Astrocyte (in vitro differentiated cells and primary cell): ENCODE measurements around the gene TBCC. TPM values are rescaled to one million over a fixed set of nuclear protein-coding genes. Genes with fewer than 3 reads are reported as not detected.

Experiments used
- DNase-seq: peaks from one replicate; pipeline ENCODE4 v3.0.0-alpha.2; 2010; ENCODE audit warnings: low read depth
- FAIRE-seq: peaks from 2 replicates; lab custom pipeline; 2011; peaks lifted over from hg19 to GRCh38; lab: Jason Lieb, UNC
- H2AFZ ChIP-seq: 2 replicates; pipeline ENCODE4 v1.6.0; 2012; ENCODE audit warnings: low read depth, low read length, inconsistent platforms
- H3K27ac ChIP-seq: 2 replicates; pipeline ENCODE4 v1.5.1; 2011; ENCODE audit warnings: low read depth, low read length, inconsistent platforms
- H3K27me3 ChIP-seq: 2 replicates; pipeline ENCODE4 v1.6.0; 2011; ENCODE audit warnings: low read length, inconsistent platforms; ENCODE audit not compliant: insufficient read depth
- H3K36me3 ChIP-seq: 2 replicates; pipeline ENCODE4 v1.5.1; 2011; ENCODE audit warnings: low read length, inconsistent platforms; ENCODE audit not compliant: insufficient read depth
- H3K4me1 ChIP-seq: 2 replicates; pipeline ENCODE4 v1.5.1; 2011; ENCODE audit warnings: low read length, inconsistent platforms; ENCODE audit not compliant: insufficient read depth
- H3K4me2 ChIP-seq: 2 replicates; pipeline ENCODE4 v1.6.0; 2012; ENCODE audit warnings: low read length, inconsistent platforms
- H3K4me3 ChIP-seq: 2 replicates; pipeline ENCODE4 v1.5.1; 2011; ENCODE audit warnings: low read depth, mild to moderate bottlenecking, low read length, inconsistent platforms; ENCODE audit not compliant: insufficient read depth
- H3K79me2 ChIP-seq: 2 replicates; pipeline ENCODE4 v1.6.0; 2012; ENCODE audit warnings: mild to moderate bottlenecking, low read length, inconsistent platforms; ENCODE audit not compliant: insufficient read depth
- H3K9ac ChIP-seq: 2 replicates; pipeline ENCODE4 v1.6.0; 2012; ENCODE audit warnings: mild to moderate bottlenecking, low read length, inconsistent platforms
- H3K9me3 ChIP-seq: 2 replicates; pipeline ENCODE4 v1.5.1; 2012; ENCODE audit warnings: low read depth, mild to moderate bottlenecking, low read length, inconsistent platforms; ENCODE audit not compliant: insufficient read depth
- H4K20me1 ChIP-seq: 2 replicates; pipeline ENCODE4 v1.6.0; 2012; ENCODE audit warnings: low read length, inconsistent platforms; ENCODE audit not compliant: insufficient read depth
- H3K27ac Mint-ChIP-seq: one replicate; pipeline ENCODE4 v1.8.0; 2021; ENCODE audit warnings: mild to moderate bottlenecking, mixed read lengths; ENCODE audit not compliant: unreplicated experiment
- H3K27me3 Mint-ChIP-seq: one replicate; pipeline ENCODE4 v1.8.0; 2021; ENCODE audit warnings: low read depth, mixed read lengths; ENCODE audit not compliant: unreplicated experiment
- H3K36me3 Mint-ChIP-seq: one replicate; pipeline ENCODE4 v1.8.0; 2021; ENCODE audit warnings: low read depth, mixed read lengths; ENCODE audit not compliant: unreplicated experiment
- H3K4me1 Mint-ChIP-seq: one replicate; pipeline ENCODE4 v1.8.0; 2021; ENCODE audit warnings: low read depth, mixed read lengths; ENCODE audit not compliant: unreplicated experiment
- H3K4me3 Mint-ChIP-seq: one replicate; pipeline ENCODE4 v1.8.0; 2021; ENCODE audit warnings: mild to moderate bottlenecking, moderate library complexity, mixed read lengths; ENCODE audit not compliant: unreplicated experiment
- H3K9me3 Mint-ChIP-seq: one replicate; pipeline ENCODE4 v1.8.0; 2021; ENCODE audit warnings: mild to moderate bottlenecking, mixed read lengths; ENCODE audit not compliant: unreplicated experiment
- EZH2 ChIP-seq: IDR thresholded peaks from 2 replicates; pipeline ENCODE4 v1.6.1; 2012; ENCODE audit warnings: mild to moderate bottlenecking, low read length, inconsistent platforms; ENCODE audit not compliant: insufficient read depth
- total RNA-seq: library from RNA; stranded (reverse); gene quantifications from 2 replicates; pipeline ENCODE4 v1.2.1, GENCODE V29; 2021
- TF ChIP-seq, protein P1 (sequence below): IDR thresholded peaks from 2 replicates; pipeline ENCODE4 v1.5.1; 2011; ENCODE audit warnings: low read depth, mild to moderate bottlenecking, inconsistent platforms, low read length, moderate library complexity; ENCODE audit not compliant: insufficient read depth

TBCC gene
- total RNA-seq, 1 donor from 2014 or later: 25.8 TPM

DNA sequence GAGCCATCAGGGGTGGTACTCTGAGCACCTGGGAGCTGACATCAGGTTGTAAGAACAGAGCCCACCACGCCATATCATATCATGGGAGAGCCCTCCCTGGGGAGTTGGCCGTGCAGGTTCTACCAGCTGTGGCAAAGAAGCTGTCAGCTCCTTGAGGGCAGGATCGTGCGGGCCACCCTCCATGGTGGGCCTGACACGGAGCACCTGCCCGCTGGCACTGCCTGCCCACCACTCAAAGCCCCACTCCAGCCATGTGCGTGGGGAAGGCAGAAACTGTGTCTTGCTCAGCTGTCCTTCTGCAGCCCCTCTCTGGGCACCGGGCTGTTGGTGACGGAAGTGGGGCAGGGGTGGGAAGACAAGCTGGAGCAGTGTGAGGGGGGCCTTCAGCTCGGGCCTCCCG, 37.8 kb downstream of the TBCC start:
- peaks cover 10% of the 10 kb centered on the region for H3K9me3 ChIP-seq
- H3K9me3 Mint-ChIP-seq: peaks cover 10% of the 10 kb centered on the region
- no peak overlapping the region for H3K27ac Mint-ChIP-seq
- no peaks in the 10 kb centered on the region for H3K36me3 Mint-ChIP-seq
- H3K36me3 ChIP-seq: no peaks in the 10 kb centered on the region
- H3K4me1 ChIP-seq: peaks cover 6% of the 10 kb centered on the region
- FAIRE-seq (no peak), DNase-seq (no peak)
- H3K9ac ChIP-seq: no peak overlapping the region
- no peak overlapping the region for H3K4me2 ChIP-seq
- H3K27me3 ChIP-seq: no peaks in the 10 kb centered on the region
- H4K20me1 ChIP-seq: no peaks in the 10 kb centered on the region
- peaks cover 4% of the 10 kb centered on the region for H3K4me1 Mint-ChIP-seq
- H2AFZ ChIP-seq: no peak overlapping the region
- no peak for TF ChIP-seq EZH2
- TF ChIP-seq, protein P1, sequence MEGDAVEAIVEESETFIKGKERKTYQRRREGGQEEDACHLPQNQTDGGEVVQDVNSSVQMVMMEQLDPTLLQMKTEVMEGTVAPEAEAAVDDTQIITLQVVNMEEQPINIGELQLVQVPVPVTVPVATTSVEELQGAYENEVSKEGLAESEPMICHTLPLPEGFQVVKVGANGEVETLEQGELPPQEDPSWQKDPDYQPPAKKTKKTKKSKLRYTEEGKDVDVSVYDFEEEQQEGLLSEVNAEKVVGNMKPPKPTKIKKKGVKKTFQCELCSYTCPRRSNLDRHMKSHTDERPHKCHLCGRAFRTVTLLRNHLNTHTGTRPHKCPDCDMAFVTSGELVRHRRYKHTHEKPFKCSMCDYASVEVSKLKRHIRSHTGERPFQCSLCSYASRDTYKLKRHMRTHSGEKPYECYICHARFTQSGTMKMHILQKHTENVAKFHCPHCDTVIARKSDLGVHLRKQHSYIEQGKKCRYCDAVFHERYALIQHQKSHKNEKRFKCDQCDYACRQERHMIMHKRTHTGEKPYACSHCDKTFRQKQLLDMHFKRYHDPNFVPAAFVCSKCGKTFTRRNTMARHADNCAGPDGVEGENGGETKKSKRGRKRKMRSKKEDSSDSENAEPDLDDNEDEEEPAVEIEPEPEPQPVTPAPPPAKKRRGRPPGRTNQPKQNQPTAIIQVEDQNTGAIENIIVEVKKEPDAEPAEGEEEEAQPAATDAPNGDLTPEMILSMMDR: no peak
- H3K27me3 Mint-ChIP-seq: peaks cover 5% of the 10 kb centered on the region
- no peaks in the 10 kb centered on the region for H3K79me2 ChIP-seq
- no peak overlapping the region for H3K4me3 Mint-ChIP-seq
- no peak overlapping the region for H3K27ac ChIP-seq
- no peak overlapping the region for H3K4me3 ChIP-seq

DNA sequence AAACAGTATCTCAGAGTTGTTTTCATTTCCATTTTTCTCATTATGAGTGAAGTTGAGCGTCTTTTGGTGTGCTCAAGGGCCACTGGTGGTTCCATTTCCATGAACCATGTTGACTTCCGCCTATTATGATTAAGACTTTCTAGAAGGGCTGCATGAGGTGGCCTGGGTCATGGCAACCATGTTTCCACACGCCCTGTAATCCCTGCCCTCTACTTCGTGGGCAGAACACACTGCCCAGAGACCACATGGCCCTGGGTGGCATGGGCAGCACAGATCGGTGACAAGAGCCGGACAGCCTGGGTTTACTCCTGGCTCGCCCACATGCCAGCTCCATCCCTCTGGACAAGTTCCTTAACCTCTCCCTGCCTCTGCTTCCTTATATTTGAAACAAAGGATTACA, 38.3 kb downstream of the TBCC start:
- Histone ChIP-seq H3K4me1 (peaks cover 6% of the 10 kb centered on the region), H3K9me3 (peaks cover 9% of the 10 kb centered on the region), H3K4me2 (no peak overlapping the region), H3K27ac (no peak overlapping the region), H3K9ac (no peak overlapping the region), H3K4me3 (no peak overlapping the region), H3K27me3 (no peaks in the 10 kb centered on the region), H3K36me3 (no peaks in the 10 kb centered on the region), H2AFZ (no peak overlapping the region), H3K79me2 (no peaks in the 10 kb centered on the region), H4K20me1 (no peaks in the 10 kb centered on the region)
- no peak for TF ChIP-seq EZH2
- TF ChIP-seq, protein P1: no peak
- Mint-ChIP-seq H3K9me3 (peaks cover 10% of the 10 kb centered on the region), H3K27ac (no peak overlapping the region), H3K36me3 (no peaks in the 10 kb centered on the region), H3K4me3 (no peak overlapping the region), H3K4me1 (peaks cover 4% of the 10 kb centered on the region), H3K27me3 (peaks cover 5% of the 10 kb centered on the region)
- FAIRE-seq (no peak), DNase-seq (no peak)

DNA sequence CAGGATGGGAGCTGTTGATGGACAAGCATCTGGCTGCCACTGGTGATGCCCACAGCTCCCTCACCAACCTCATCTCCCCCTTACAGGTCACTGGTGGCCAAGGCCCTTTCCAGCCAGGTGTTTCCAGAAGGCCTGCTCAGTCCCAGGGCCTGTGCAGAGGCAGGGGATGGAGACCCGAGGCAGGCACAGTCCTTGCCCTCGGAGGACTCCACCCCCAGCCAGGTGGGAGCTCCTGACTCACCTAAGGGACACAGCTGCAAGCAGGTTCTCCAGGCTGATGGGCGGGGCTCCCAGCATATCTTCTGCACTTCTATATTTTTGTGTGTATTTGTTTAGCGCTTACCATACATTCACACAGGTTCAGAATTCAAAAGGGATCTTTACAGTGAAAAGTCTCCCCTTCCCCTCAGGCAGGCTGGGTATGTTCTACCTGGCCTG, 40.9 kb downstream of the TBCC start:
- DNase-seq: no peak
- no peaks in the 10 kb centered on the region for H4K20me1 ChIP-seq
- H3K36me3 Mint-ChIP-seq: peaks cover 4% of the 10 kb centered on the region
- TF ChIP-seq EZH2: no peak
- TF ChIP-seq, protein P1: no peak
- no peaks in the 10 kb centered on the region for H3K27me3 ChIP-seq
- peaks cover 5% of the 10 kb centered on the region for H3K27me3 Mint-ChIP-seq
- no peak overlapping the region for H3K4me3 Mint-ChIP-seq
- peaks cover 11% of the 10 kb centered on the region for H3K4me1 ChIP-seq
- no peaks in the 10 kb centered on the region for H3K36me3 ChIP-seq
- H3K4me1 Mint-ChIP-seq: peaks cover 4% of the 10 kb centered on the region
- no peaks in the 10 kb centered on the region for H3K79me2 ChIP-seq
- no peak overlapping the region for H3K4me2 ChIP-seq
- no peak overlapping the region for H3K9ac ChIP-seq
- H3K9me3 Mint-ChIP-seq: no peaks in the 10 kb centered on the region
- no peak overlapping the region for H3K4me3 ChIP-seq
- no peak for FAIRE-seq
- H2AFZ ChIP-seq: no peak overlapping the region
- H3K9me3 ChIP-seq: no peaks in the 10 kb centered on the region
- H3K27ac Mint-ChIP-seq: no peak overlapping the region
- no peak overlapping the region for H3K27ac ChIP-seq
